GM23338 (cell line): ENCODE data around the gene UBL7.

Source experiments
- CTCF ChIP-seq, 2 experiments: fragments of 200-600 bp in 1 of 2; sonication (generic) in 1 of 2; conservative IDR thresholded peaks; 2 replicates each; pipeline versions ENCODE4 v1.5.1 to v1.6.1; 2016 to 2017; ENCODE audit warnings: antibody characterized with exemption in 2 of 2, low read depth in 2 of 2, mild to moderate bottlenecking in 2 of 2, moderate library complexity in 1 of 2
- TF ChIP-seq, protein P1 (sequence below): IDR thresholded peaks from one replicate; pipeline ENCODE4 v1.6.1; 2018; ENCODE audit warnings: antibody characterized with exemption; ENCODE audit not compliant: unreplicated experiment

DNA sequence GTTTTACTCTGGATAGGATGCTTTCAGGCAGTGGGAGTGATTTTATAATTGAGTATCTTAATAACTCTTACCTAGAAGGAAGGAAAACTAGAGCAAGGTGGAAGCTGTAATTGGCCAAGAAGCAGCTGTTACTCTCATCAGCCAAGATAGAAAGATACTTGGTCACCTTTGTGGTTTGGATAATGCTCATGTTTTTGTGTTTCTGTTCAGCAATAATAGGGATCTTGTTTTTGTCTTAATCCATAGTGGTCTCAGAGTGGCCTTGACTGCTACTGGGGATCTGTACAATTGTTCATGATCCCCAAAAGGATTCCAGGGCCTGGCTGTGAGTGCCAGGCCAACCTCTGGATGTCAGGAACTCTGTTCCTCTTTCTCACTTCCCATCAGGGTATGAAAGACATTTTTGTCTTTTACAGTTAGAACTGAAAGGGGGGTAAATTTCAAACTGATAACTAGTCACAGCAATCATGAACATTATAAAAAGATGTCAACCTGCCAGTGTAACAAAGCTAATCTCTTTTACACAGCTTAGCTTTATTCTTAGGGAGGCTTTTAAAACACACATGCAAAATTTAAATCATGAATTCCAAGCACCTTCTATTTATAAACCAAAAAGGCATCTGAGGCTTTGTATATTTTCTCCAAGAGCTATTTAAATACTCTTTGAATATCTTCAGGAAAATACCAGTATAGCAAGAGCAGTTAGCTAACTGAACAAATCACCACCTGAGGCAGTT is 6.0 kb downstream of the UBL7 start:
- TF ChIP-seq CTCF (conservative IDR thresholded peaks at IDR 0.05; ENCODE audit: low read depth in 2 of 2), result no peak
- TF ChIP-seq, protein P1, sequence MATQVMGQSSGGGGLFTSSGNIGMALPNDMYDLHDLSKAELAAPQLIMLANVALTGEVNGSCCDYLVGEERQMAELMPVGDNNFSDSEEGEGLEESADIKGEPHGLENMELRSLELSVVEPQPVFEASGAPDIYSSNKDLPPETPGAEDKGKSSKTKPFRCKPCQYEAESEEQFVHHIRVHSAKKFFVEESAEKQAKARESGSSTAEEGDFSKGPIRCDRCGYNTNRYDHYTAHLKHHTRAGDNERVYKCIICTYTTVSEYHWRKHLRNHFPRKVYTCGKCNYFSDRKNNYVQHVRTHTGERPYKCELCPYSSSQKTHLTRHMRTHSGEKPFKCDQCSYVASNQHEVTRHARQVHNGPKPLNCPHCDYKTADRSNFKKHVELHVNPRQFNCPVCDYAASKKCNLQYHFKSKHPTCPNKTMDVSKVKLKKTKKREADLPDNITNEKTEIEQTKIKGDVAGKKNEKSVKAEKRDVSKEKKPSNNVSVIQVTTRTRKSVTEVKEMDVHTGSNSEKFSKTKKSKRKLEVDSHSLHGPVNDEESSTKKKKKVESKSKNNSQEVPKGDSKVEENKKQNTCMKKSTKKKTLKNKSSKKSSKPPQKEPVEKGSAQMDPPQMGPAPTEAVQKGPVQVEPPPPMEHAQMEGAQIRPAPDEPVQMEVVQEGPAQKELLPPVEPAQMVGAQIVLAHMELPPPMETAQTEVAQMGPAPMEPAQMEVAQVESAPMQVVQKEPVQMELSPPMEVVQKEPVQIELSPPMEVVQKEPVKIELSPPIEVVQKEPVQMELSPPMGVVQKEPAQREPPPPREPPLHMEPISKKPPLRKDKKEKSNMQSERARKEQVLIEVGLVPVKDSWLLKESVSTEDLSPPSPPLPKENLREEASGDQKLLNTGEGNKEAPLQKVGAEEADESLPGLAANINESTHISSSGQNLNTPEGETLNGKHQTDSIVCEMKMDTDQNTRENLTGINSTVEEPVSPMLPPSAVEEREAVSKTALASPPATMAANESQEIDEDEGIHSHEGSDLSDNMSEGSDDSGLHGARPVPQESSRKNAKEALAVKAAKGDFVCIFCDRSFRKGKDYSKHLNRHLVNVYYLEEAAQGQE, result no peak
